GM12865 (cell line): ENCODE data around the gene RPL13.

ENCODE experiments used
- DNase-seq: peaks from one replicate; pipeline ENCODE4 v3.0.0; 2010; ENCODE audit warnings: low read depth
- H3K4me3 ChIP-seq: 2 replicates; pipeline ENCODE4 v1.5.1; 2011; ENCODE audit warnings: mild to moderate bottlenecking, low read depth, low read length, control low read depth
- CTCF ChIP-seq: IDR thresholded peaks from 2 replicates; pipeline ENCODE4 v1.5.1; 2011; ENCODE audit warnings: low read length, control low read depth, low read depth, inconsistent platforms; ENCODE audit not compliant: insufficient read depth; ENCODE audit errors: missing control alignments

The RPL13 gene

DNA sequence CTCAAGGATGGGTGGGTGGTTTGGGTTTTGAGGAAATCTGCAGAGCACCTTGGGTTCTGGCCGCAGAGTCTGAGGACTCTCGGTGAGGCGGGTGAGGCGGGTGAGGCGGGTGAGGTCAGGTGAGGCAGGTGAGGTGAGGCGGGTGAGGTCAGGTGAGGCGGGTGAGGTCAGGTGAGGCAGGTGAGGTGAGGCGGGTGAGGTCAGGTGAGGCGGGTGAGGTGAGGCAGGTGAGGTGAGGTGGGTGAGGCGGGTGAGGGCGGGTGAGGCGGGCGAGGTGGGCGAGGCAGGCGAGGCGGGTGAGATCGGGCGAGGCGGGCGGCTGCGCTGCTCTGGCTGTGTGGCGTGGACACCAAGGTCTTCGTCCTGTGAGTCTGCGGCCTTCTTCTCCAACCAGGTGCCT, 24.1 kb upstream of the RPL13 start:
- DNase-seq = no peak
- H3K4me3 ChIP-seq = no peak overlapping the region
- TF ChIP-seq CTCF = no peak

- H3K4me3 ChIP-seq = no peak overlapping the region
- TF ChIP-seq CTCF = no peak
- no peak for DNase-seq
Measured at GRCh38 chr16:89536886-89537548, 23.5 kb upstream of the RPL13 start.

GRCh38 chr16:89537549-89537925, 22.9 kb upstream of the RPL13 start:
- TF ChIP-seq CTCF = no peak
- no peak overlapping the region for H3K4me3 ChIP-seq
- DNase-seq = no peak

DNA sequence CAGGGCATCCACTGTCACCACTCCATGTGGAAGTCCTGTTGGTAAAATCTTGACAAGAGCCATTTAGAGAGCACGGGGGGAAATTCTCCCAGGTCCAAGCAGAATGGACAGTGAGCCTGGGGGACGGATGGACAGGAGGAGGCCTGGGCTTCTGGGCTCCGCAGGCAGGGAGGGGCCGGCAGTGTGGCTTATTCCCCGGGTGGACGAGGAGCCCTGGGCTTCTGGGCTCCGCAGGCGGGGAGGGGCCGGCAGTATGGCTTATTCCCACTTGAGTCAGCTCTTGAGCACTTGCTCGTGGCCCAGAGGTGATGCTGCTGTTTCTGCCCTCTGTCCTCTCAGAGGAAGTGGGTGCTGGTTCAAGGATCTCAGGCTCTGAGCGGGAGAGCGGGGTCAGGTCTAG, 22.2 kb upstream of the RPL13 start:
- no peak for TF ChIP-seq CTCF
- no peak for DNase-seq
- no peak overlapping the region for H3K4me3 ChIP-seq

DNA sequence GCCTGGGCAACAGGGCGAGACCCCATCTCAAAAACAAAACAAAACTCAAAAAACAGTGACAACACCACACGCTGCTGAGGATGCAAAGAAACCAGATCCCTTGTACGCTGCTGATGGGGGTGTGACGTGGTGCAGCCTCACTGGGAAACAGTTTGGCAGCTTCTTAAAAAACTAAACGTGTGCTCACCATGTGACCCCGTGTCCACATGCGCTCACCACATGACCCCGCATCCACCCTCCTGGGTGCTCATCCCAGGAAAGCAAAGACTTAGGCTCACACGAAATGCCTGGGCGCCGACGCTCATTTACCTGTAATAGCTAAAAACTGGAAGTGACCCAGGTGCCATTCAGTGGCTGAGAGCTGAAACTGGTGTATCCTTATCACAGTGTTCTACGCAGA, 19.9 kb upstream of the RPL13 start:
- no peak for DNase-seq
- TF ChIP-seq CTCF = no peak
- H3K4me3 ChIP-seq = no peak overlapping the region

DNA sequence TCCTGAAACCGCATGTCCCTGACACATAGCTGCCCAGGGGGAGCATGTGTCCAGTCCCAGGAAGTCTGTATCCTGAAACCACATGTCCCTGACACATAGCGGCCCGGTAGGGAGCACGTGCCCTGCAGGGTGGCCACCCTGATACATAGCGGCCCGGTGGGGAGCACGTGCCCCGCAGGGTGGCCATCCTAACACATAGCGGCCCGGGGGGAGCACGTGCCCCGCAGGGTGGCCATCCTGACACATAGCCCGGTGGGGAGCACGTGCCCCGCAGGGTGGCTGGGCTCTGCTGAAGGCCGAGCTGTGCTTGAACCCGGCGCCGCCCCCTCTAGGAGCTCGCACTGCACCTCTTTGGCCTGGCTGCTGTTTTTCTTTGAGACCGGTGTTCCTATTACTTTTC, 18.7 kb upstream of the RPL13 start:
- no peak for DNase-seq
- no peak for TF ChIP-seq CTCF
- no peak overlapping the region for H3K4me3 ChIP-seq

DNA sequence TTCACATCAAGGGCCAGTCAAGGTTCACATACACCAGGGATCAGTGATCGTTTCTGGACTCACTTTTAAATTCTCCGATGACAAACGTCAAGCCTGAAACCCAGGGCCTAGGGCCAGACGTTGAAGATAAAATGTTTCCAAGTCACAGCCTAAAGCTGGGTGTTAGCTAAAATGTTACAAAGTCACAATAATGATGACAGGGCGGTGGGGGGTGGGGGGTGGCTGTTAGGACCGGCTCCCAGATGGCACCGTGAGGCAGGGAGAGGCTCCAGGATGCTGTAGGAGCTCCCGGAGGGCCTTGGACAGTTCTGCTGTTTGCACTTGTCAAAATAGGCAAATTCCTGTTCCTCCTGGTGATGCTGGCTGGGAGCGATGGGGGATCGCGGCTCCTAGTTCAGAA, 16.4 kb upstream of the RPL13 start:
- TF ChIP-seq CTCF = no peak
- DNase-seq = no peak
- no peak overlapping the region for H3K4me3 ChIP-seq
